HG03175 (cell line): ENCODE results near the gene EFNA2.
"Not testable (repeated sequence)": the region's sequence is repeated elsewhere in the genome, so short reads cannot be mapped to it uniquely, and the experiment has no call there.

Experiments used
- ATAC-seq: cut with Tn5 transposase; IDR thresholded peaks from one replicate; pipeline ENCODE4 v1.9.1; 2021; ENCODE audit warnings: mild to moderate bottlenecking, moderate library complexity; ENCODE audit not compliant: unreplicated experiment

Gene EFNA2

GRCh38 chr19:1315470-1316166 is 29.9 kb downstream of the EFNA2 start:
- no peak for ATAC-seq

GRCh38 chr19:1316466-1316865 is 30.8 kb downstream of the EFNA2 start:
- ATAC-seq, result no peak

- ATAC-seq, result no peak
These were observed 31.8 kb downstream of the EFNA2 start for GRCh38 chr19:1317274-1318003.

- ATAC-seq, result no peak
These were observed 33.2 kb downstream of the EFNA2 start for GRCh38 chr19:1318678-1319471.

- not testable (repeated sequence) for ATAC-seq
These were observed 34.6 kb downstream of the EFNA2 start for GRCh38 chr19:1320282-1320650.

- no peak for ATAC-seq
These were observed 35.9 kb downstream of the EFNA2 start for GRCh38 chr19:1321539-1321938.

- no peak for ATAC-seq
These were observed 36.7 kb downstream of the EFNA2 start for GRCh38 chr19:1322198-1322981.

- no peak for ATAC-seq
These were observed 38.7 kb downstream of the EFNA2 start for GRCh38 chr19:1324249-1324805.

- no peak for ATAC-seq
These were observed 39.3 kb downstream of the EFNA2 start for GRCh38 chr19:1324806-1325567.

GRCh38 chr19:1325568-1326294 is 40.1 kb downstream of the EFNA2 start:
- no peak for ATAC-seq

- ATAC-seq, result no peak
These were observed 41.5 kb downstream of the EFNA2 start for GRCh38 chr19:1327125-1327524.

- ATAC-seq, result not testable (repeated sequence)
These were observed 46.5 kb downstream of the EFNA2 start for GRCh38 chr19:1332208-1332607.

- ATAC-seq, result no peak
These were observed 50.5 kb downstream of the EFNA2 start for GRCh38 chr19:1336079-1336684.

- no peak for ATAC-seq
These were observed 55.2 kb downstream of the EFNA2 start for GRCh38 chr19:1340681-1341469.

GRCh38 chr19:1343041-1343440 is 57.4 kb downstream of the EFNA2 start:
- ATAC-seq, result no peak

- ATAC-seq, result no peak
These were observed 63.5 kb downstream of the EFNA2 start for GRCh38 chr19:1349211-1349610.

GRCh38 chr19:1350867-1351266 is 65.2 kb downstream of the EFNA2 start:
- ATAC-seq, result no peak
